Astrocyte (in vitro differentiated cells and primary cell): ENCODE results near the gene SRPK3. TPM values are rescaled to one million over a fixed set of nuclear protein-coding genes. Genes with fewer than 3 reads are reported as not detected.
A peak's percentile ranks its signal among the peaks of the same experiment; 100 is the strongest.
"Not testable (repeated sequence)": the region's sequence is repeated elsewhere in the genome, so short reads cannot be mapped to it uniquely, and the experiment has no call there.

ENCODE experiments used
- DNase-seq: peaks from one replicate; pipeline ENCODE4 v3.0.0-alpha.2; 2010; ENCODE audit warnings: low read depth
- FAIRE-seq: peaks from 2 replicates; lab custom pipeline; 2011; peaks lifted over from hg19 to GRCh38; lab: Jason Lieb, UNC
- H2AFZ ChIP-seq: 2 replicates; pipeline ENCODE4 v1.6.0; 2012; ENCODE audit warnings: low read depth, low read length, inconsistent platforms
- H3K27ac ChIP-seq: 2 replicates; pipeline ENCODE4 v1.5.1; 2011; ENCODE audit warnings: low read depth, low read length, inconsistent platforms
- H3K27me3 ChIP-seq: 2 replicates; pipeline ENCODE4 v1.6.0; 2011; ENCODE audit warnings: low read length, inconsistent platforms; ENCODE audit not compliant: insufficient read depth
- H3K36me3 ChIP-seq: 2 replicates; pipeline ENCODE4 v1.5.1; 2011; ENCODE audit warnings: low read length, inconsistent platforms; ENCODE audit not compliant: insufficient read depth
- H3K4me1 ChIP-seq: 2 replicates; pipeline ENCODE4 v1.5.1; 2011; ENCODE audit warnings: low read length, inconsistent platforms; ENCODE audit not compliant: insufficient read depth
- H3K4me2 ChIP-seq: 2 replicates; pipeline ENCODE4 v1.6.0; 2012; ENCODE audit warnings: low read length, inconsistent platforms
- H3K4me3 ChIP-seq: 2 replicates; pipeline ENCODE4 v1.5.1; 2011; ENCODE audit warnings: low read depth, mild to moderate bottlenecking, low read length, inconsistent platforms; ENCODE audit not compliant: insufficient read depth
- H3K79me2 ChIP-seq: 2 replicates; pipeline ENCODE4 v1.6.0; 2012; ENCODE audit warnings: mild to moderate bottlenecking, low read length, inconsistent platforms; ENCODE audit not compliant: insufficient read depth
- H3K9ac ChIP-seq: 2 replicates; pipeline ENCODE4 v1.6.0; 2012; ENCODE audit warnings: mild to moderate bottlenecking, low read length, inconsistent platforms
- H3K9me3 ChIP-seq: 2 replicates; pipeline ENCODE4 v1.5.1; 2012; ENCODE audit warnings: low read depth, mild to moderate bottlenecking, low read length, inconsistent platforms; ENCODE audit not compliant: insufficient read depth
- H4K20me1 ChIP-seq: 2 replicates; pipeline ENCODE4 v1.6.0; 2012; ENCODE audit warnings: low read length, inconsistent platforms; ENCODE audit not compliant: insufficient read depth
- H3K27ac Mint-ChIP-seq: one replicate; pipeline ENCODE4 v1.8.0; 2021; ENCODE audit warnings: mild to moderate bottlenecking, mixed read lengths; ENCODE audit not compliant: unreplicated experiment
- H3K27me3 Mint-ChIP-seq: one replicate; pipeline ENCODE4 v1.8.0; 2021; ENCODE audit warnings: low read depth, mixed read lengths; ENCODE audit not compliant: unreplicated experiment
- H3K36me3 Mint-ChIP-seq: one replicate; pipeline ENCODE4 v1.8.0; 2021; ENCODE audit warnings: low read depth, mixed read lengths; ENCODE audit not compliant: unreplicated experiment
- H3K4me1 Mint-ChIP-seq: one replicate; pipeline ENCODE4 v1.8.0; 2021; ENCODE audit warnings: low read depth, mixed read lengths; ENCODE audit not compliant: unreplicated experiment
- H3K4me3 Mint-ChIP-seq: one replicate; pipeline ENCODE4 v1.8.0; 2021; ENCODE audit warnings: mild to moderate bottlenecking, moderate library complexity, mixed read lengths; ENCODE audit not compliant: unreplicated experiment
- H3K9me3 Mint-ChIP-seq: one replicate; pipeline ENCODE4 v1.8.0; 2021; ENCODE audit warnings: mild to moderate bottlenecking, mixed read lengths; ENCODE audit not compliant: unreplicated experiment
- EZH2 ChIP-seq: IDR thresholded peaks from 2 replicates; pipeline ENCODE4 v1.6.1; 2012; ENCODE audit warnings: mild to moderate bottlenecking, low read length, inconsistent platforms; ENCODE audit not compliant: insufficient read depth
- total RNA-seq: library from RNA; stranded (reverse); gene quantifications from 2 replicates; pipeline ENCODE4 v1.2.1, GENCODE V29; 2021
- TF ChIP-seq, protein P1 (sequence below): IDR thresholded peaks from 2 replicates; pipeline ENCODE4 v1.5.1; 2011; ENCODE audit warnings: low read depth, mild to moderate bottlenecking, inconsistent platforms, low read length, moderate library complexity; ENCODE audit not compliant: insufficient read depth

SRPK3 gene
- total RNA-seq, 1 donor from 2014 or later = not detected

DNA sequence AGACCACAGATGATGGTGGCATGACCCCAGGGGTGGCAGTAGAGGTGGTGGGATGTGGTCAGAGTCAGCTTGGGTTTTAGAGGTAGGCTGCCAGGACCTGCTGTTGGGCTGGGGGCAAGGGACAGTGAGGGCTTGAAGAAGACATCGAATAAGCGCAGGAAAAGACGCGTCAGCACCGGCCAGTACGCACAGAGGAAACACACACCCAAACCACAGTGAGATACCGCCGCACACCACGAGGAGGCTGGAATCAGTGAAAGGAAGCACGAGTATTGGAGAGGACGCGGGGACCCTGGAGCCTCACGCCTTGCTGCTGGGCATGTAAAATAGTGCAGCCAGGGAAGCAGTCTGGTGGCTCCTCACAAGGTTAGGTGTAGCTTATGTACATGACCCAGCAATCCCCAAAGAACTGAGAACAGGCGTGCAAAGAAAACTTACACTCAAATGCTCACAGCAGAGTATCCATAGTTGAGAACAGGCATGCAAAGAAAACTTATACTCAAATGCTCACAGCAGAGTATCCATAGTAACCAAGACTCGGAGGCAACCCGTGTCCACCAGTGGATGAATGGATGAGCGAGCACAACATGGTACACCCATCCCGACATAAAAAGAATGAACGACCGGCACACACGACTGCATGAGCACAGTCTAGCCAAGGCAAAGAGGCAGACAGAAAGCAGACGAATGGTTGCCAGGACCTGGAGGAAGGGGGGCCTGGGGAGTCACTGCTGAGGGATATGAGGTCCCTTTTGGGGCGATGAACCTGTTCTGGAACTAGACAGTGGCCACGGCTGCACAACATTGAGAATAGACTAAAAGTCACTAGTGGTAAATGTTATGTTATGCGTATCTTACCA lies 36.2 kb downstream of the SRPK3 start:
- Mint-ChIP-seq H3K27ac (no peak overlapping the region), H3K36me3 (peaks cover 3% of the 10 kb centered on the region), H3K4me3 (peak overlapping the region; percentile 50), H3K27me3 (peaks cover 2% of the 10 kb centered on the region), H3K4me1 (no peaks in the 10 kb centered on the region), H3K9me3 (no peaks in the 10 kb centered on the region)
- Histone ChIP-seq H3K4me2 (no peak overlapping the region), H2AFZ (no peak overlapping the region), H3K27me3 (no peaks in the 10 kb centered on the region), H3K9me3 (no peaks in the 10 kb centered on the region), H3K79me2 (no peaks in the 10 kb centered on the region), H3K4me3 (no peak overlapping the region), H3K36me3 (no peaks in the 10 kb centered on the region), H3K27ac (no peak overlapping the region), H4K20me1 (no peaks in the 10 kb centered on the region), H3K9ac (no peak overlapping the region), H3K4me1 (no peaks in the 10 kb centered on the region)
- TF ChIP-seq, protein P1, sequence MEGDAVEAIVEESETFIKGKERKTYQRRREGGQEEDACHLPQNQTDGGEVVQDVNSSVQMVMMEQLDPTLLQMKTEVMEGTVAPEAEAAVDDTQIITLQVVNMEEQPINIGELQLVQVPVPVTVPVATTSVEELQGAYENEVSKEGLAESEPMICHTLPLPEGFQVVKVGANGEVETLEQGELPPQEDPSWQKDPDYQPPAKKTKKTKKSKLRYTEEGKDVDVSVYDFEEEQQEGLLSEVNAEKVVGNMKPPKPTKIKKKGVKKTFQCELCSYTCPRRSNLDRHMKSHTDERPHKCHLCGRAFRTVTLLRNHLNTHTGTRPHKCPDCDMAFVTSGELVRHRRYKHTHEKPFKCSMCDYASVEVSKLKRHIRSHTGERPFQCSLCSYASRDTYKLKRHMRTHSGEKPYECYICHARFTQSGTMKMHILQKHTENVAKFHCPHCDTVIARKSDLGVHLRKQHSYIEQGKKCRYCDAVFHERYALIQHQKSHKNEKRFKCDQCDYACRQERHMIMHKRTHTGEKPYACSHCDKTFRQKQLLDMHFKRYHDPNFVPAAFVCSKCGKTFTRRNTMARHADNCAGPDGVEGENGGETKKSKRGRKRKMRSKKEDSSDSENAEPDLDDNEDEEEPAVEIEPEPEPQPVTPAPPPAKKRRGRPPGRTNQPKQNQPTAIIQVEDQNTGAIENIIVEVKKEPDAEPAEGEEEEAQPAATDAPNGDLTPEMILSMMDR = no peak
- no peak for TF ChIP-seq EZH2
- DNase-seq (no peak), FAIRE-seq (no peak)

DNA sequence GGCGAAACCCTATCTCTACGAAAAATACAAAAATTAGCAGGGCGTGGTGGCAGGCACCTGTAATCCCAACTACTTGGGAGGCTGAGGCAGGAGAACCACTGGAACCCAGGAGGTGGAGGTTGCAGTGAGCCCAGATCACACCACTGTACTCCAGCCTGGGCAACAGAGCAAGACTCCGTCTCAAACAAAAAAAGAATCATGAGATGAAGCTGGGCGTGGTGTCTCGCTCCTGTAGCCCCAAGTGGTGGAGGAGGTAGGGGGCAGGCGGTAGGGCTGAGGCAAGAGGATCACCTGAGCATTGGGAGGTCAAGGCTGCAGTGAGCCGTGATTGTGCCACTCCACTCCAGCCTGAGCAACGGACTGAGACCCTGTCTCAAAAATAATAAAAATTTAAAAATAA lies 37.2 kb downstream of the SRPK3 start:
- not testable (repeated sequence) for H4K20me1 ChIP-seq, DNase-seq, H2AFZ ChIP-seq, H3K27ac Mint-ChIP-seq, H3K4me3 Mint-ChIP-seq, H3K36me3 ChIP-seq, H3K4me2 ChIP-seq, H3K36me3 Mint-ChIP-seq, H3K4me3 ChIP-seq, H3K9ac ChIP-seq, H3K9me3 ChIP-seq, H3K27ac ChIP-seq, H3K9me3 Mint-ChIP-seq, H3K27me3 Mint-ChIP-seq, H3K27me3 ChIP-seq, H3K79me2 ChIP-seq, FAIRE-seq, H3K4me1 ChIP-seq, H3K4me1 Mint-ChIP-seq

DNA sequence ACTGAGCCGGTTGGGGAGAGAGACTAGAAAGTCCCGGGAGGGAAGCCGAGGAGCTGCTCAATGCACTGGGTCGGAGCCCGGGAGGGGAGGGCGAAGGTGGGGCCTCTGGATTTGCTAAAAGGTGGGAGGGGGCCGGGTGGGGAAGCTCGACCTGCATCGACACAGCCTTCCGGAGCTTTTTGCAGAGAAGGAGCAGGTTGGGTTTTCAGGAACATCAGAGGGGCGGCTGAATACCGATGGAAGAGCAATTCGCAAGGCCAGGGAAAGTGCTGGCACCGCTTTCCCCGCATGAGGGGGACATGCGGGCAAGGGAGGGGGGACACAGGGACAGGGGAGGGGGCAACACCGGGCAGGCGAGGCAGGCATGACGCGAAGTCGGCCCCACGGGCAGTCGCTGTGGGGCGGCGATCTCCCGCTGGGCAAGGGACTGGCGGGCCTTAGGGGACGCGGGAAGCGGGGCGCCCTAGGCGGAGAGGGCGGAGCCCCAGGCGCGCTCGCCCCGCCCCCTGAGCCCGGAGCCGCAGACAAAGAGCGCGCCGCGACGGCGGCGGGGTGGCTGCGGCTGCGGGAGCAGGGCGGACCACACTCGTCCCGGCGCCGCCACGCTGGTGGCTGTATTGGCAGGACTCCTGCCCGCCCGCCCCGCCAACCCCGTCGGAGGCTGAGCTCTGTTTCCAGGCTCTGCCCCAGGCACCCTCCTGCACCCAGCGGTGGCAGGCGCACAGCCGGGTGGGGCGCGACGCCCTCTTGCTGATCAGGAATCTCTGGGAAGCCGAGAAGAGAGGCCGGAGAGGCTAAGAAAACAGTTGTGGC lies 37.9 kb downstream of the SRPK3 start:
- FAIRE-seq = no peak
- Mint-ChIP-seq H3K9me3 (no peaks in the 10 kb centered on the region), H3K27ac (no peak overlapping the region), H3K4me1 (no peaks in the 10 kb centered on the region), H3K36me3 (peaks cover 3% of the 10 kb centered on the region), H3K4me3 (no peak overlapping the region), H3K27me3 (no peaks in the 10 kb centered on the region)
- H3K27me3 ChIP-seq = no peaks in the 10 kb centered on the region
- H3K4me3 ChIP-seq = peak overlapping the region; percentile 28
- no peaks in the 10 kb centered on the region for H3K36me3 ChIP-seq
- H3K4me1 ChIP-seq = no peaks in the 10 kb centered on the region
- H2AFZ ChIP-seq = peak overlapping the region; percentile 69
- TF ChIP-seq, protein P1 = no peak
- TF ChIP-seq EZH2 = peak; percentile 50
- H3K79me2 ChIP-seq = no peaks in the 10 kb centered on the region
- no peaks in the 10 kb centered on the region for H3K9me3 ChIP-seq
- no peak for DNase-seq
- H3K9ac ChIP-seq = no peak overlapping the region
- H3K27ac ChIP-seq = no peak overlapping the region
- peak overlapping the region; percentile 78 for H3K4me2 ChIP-seq
- H4K20me1 ChIP-seq = no peaks in the 10 kb centered on the region
